Body of pancreas (tissue), 4 donors: ENCODE measurements around the gene PFAS. TPM values are rescaled to one million over a fixed set of nuclear protein-coding genes. Genes with fewer than 3 reads are reported as not detected.
A peak's percentile ranks its signal among the peaks of the same experiment; 100 is the strongest.
"Not testable (repeated sequence)": the region's sequence is repeated elsewhere in the genome, so short reads cannot be mapped to it uniquely, and the experiment has no call there.

Experiments used
- ATAC-seq: fragments of 150-250 bp; one replicate; pipeline ENCODE4 v1.9.1; 2016
- DNase-seq, 4 donors: peaks; one replicate each; pipeline ENCODE4 v3.0.0-alpha.2; 2019
- H3K27ac ChIP-seq, 4 donors: fragments of 200-600 bp; sonication (generic); 1 replicate in 3 of 4; 2 replicates in 1 of 4; pipeline versions ENCODE4 v1.5.1 to v1.6.1; 2016 to 2019; ENCODE audit warnings: mild to moderate bottlenecking in 1 of 4, mixed read lengths in 1 of 4, moderate library complexity in 1 of 4
- H3K27me3 ChIP-seq, 2 donors: fragments of 200-600 bp; sonication (generic); one replicate each; pipeline ENCODE4 v1.6.0; 2016; ENCODE audit warnings: mild to moderate bottlenecking in 1 of 2
- H3K36me3 ChIP-seq, 2 donors: fragments of 200-600 bp; sonication (generic); replicated peaks in 1 of 2; 2 replicates each; pipeline ENCODE4 v1.5.1; 2016; ENCODE audit warnings: low read depth in 2 of 2; ENCODE audit not compliant: insufficient read depth in 1 of 2
- H3K4me1 ChIP-seq: fragments of 200-600 bp; sonication (generic); one replicate; pipeline ENCODE4 v1.6.0; 2016
- H3K4me3 ChIP-seq, 2 donors: fragments of 200-600 bp; sonication (generic); 1 replicate in 1 of 2; 2 replicates in 1 of 2; pipeline ENCODE4 v1.5.1; 2016 to 2019
- H3K9me3 ChIP-seq, 3 donors: fragments of 200-600 bp; sonication (generic); 1 replicate in 2 of 3; 2 replicates in 1 of 3; pipeline ENCODE4 v1.5.1; 2016
- POLR2A ChIP-seq, 3 donors: fragments of 450-650 bp; IDR thresholded peaks; one replicate each; pipeline ENCODE4 v1.6.1; 2016; ENCODE audit warnings: antibody characterized with exemption in 3 of 3, mild to moderate bottlenecking in 2 of 3
- WGBS, 2 donors: methylation state at CpG; one replicate each; pipeline ENCODE4 v1.1.5; 2017; 5-methylcytosine and 5-hydroxymethylcytosine counted together
- intact Hi-C: fragments of 100-400 bp; cut with DNase I; formaldehyde crosslinking; loops from one replicate; pipeline ENCODE4 v1.15.1; 2023
- total RNA-seq, 2 donors: library from RNA; depleted of rRNA; stranded (reverse); fragments of >200 nt; gene quantifications; one replicate each; pipeline ENCODE4 v1.1.0, GENCODE V29; 2016
- TF ChIP-seq, protein P1 (sequence below), 7 experiments: fragments of 450-650 bp in 4 of 7; fragments of 200-600 bp in 3 of 7; sonication (generic) in 3 of 7; IDR thresholded peaks; one replicate each; pipeline ENCODE4 v1.5.1; 2016 to 2019; ENCODE audit warnings: antibody characterized with exemption in 7 of 7

PFAS gene
- total RNA-seq, 2 donors from 2014 or later = 9.9 to 33.0 TPM

DNA sequence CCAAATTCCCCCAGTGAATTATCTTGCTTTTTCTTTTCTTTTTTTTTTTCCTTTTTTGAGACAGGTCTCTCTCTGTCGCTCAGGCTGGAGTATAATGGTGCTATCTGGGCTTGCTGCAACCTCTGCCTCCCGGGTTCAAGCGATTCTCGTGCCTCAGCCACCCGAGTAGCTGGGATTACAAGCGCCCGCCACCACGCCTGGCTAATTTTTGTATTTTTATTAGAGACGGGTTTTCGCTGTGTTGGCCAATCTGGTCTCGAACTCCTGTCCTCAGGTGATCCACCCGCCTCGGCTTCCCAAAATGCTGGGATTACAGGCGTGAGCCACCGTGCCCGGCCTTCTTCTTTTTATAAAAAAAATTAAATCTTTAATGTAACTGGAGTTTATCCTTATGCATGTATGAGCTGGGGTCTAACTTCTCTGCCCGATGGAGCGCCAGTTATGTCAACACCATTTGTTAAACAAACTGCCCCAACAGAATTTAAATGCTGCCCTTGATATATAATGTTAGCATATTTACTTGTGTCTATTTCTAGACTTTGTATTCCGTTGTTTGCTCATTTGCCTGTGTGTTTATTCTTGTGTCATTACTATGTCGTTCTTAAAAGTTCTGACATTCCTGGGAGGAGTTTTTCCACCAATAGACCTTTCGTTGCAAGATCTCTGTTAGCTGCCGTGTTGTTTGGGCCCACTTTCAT lies 38.2 kb upstream of the PFAS start:
- intact Hi-C loops = no loop called here
- H3K4me1 ChIP-seq = peaks cover 17% of the 10 kb centered on the region
- H3K4me3 ChIP-seq = peak overlapping the region in 1 of 2 donors; percentile 48
- no peaks in the 10 kb centered on the region for H3K27me3 ChIP-seq
- peak overlapping the region in 3 of 4 donors; percentile 74 to 86 (median 79) for H3K27ac ChIP-seq
- H3K36me3 ChIP-seq = no peaks in the 10 kb centered on the region
- H3K9me3 ChIP-seq = no peaks in the 10 kb centered on the region
- ATAC-seq (peak; percentile 36), DNase-seq (no peak)
- no peak for TF ChIP-seq POLR2A (IDR thresholded peaks at IDR 0.05)
- TF ChIP-seq, protein P1, sequence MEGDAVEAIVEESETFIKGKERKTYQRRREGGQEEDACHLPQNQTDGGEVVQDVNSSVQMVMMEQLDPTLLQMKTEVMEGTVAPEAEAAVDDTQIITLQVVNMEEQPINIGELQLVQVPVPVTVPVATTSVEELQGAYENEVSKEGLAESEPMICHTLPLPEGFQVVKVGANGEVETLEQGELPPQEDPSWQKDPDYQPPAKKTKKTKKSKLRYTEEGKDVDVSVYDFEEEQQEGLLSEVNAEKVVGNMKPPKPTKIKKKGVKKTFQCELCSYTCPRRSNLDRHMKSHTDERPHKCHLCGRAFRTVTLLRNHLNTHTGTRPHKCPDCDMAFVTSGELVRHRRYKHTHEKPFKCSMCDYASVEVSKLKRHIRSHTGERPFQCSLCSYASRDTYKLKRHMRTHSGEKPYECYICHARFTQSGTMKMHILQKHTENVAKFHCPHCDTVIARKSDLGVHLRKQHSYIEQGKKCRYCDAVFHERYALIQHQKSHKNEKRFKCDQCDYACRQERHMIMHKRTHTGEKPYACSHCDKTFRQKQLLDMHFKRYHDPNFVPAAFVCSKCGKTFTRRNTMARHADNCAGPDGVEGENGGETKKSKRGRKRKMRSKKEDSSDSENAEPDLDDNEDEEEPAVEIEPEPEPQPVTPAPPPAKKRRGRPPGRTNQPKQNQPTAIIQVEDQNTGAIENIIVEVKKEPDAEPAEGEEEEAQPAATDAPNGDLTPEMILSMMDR (IDR thresholded peaks at IDR 0.05) = no peak
- WGBS, 2 donors = 9 to 12% methylated on average over 22 of the region's 22 CpGs

DNA sequence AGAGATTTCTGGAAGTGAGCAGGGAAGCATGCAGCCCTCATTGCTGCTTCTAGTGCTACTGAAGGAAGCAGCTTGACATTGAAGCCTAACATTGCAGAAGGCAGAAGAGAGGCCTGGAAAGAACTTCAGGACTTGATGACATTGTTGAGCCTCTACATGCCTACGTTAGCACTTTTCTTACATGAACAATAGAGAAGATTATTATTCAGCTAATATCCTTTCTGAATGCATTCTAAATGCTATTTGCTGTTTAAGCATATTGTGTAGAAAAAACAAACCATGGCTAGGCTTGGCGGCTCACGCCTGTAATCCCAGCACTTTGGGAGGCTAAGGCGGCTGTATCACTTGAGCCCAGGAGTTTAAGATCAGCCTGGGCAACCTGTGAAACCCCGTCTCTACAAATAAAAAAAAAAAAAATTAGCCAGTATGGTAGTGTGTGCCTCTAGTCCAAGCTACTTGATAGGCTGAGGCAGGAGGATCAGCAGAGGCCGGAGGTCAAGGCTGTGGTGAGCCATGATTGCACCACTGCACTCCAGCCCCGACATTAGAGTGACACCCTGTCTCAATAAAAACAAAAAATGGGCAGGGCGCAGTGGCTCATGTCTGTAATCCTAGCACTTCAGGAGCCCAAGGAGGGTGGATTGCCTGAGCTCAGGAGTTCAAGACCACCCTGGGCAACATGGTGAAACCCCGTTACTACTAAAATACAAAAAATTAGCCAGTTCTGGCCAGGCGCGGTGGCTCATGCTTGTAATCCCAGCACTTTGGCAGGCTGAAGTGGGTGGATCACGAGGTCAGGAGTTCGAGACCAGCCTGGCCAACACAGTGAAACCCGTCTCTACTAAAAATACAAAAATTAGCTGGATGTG lies 36.5 kb upstream of the PFAS start:
- DNase-seq (no peak), ATAC-seq (no peak)
- H3K27ac ChIP-seq = no peak overlapping the region
- intact Hi-C loops = no loop called here
- no peak for TF ChIP-seq POLR2A (IDR thresholded peaks at IDR 0.05)
- TF ChIP-seq, protein P1 (IDR thresholded peaks at IDR 0.05) = no peak
- WGBS, 2 donors = 77 to 81% methylated on average over 14 of the region's 14 CpGs
- no peaks in the 10 kb centered on the region for H3K27me3 ChIP-seq
- no peaks in the 10 kb centered on the region for H3K36me3 ChIP-seq
- H3K4me1 ChIP-seq = peaks cover 17% of the 10 kb centered on the region
- H3K4me3 ChIP-seq = no peak overlapping the region
- H3K9me3 ChIP-seq = no peaks in the 10 kb centered on the region

DNA sequence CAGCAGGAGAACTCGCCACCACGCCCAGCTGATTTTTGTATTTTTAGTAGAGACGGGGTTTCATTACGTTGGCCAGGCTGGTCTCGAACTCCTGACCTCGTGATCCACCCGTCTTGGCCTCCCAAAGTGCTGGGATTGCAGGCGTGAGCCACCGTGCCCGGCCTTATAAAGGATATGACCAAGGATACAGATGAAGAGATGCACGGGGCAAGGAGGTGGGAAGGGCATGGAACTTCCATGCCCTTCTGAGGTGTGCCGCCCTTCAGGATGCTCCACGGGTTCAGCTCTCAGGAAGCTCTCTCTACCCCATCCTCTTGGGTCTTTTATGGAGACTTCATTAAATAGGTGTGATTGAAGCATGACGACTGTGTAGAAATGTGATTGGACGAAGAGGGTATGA lies 35.1 kb upstream of the PFAS start:
- intact Hi-C loops, ATAC-seq, DNase-seq, H3K36me3 ChIP-seq, H3K9me3 ChIP-seq, H3K4me3 ChIP-seq, H3K27ac ChIP-seq, H3K27me3 ChIP-seq: not testable (repeated sequence)
- H3K4me1 ChIP-seq = peaks cover 23% of the 10 kb centered on the region
- WGBS, 2 donors = 87 to 89% methylated on average over 15 of the region's 15 CpGs

DNA sequence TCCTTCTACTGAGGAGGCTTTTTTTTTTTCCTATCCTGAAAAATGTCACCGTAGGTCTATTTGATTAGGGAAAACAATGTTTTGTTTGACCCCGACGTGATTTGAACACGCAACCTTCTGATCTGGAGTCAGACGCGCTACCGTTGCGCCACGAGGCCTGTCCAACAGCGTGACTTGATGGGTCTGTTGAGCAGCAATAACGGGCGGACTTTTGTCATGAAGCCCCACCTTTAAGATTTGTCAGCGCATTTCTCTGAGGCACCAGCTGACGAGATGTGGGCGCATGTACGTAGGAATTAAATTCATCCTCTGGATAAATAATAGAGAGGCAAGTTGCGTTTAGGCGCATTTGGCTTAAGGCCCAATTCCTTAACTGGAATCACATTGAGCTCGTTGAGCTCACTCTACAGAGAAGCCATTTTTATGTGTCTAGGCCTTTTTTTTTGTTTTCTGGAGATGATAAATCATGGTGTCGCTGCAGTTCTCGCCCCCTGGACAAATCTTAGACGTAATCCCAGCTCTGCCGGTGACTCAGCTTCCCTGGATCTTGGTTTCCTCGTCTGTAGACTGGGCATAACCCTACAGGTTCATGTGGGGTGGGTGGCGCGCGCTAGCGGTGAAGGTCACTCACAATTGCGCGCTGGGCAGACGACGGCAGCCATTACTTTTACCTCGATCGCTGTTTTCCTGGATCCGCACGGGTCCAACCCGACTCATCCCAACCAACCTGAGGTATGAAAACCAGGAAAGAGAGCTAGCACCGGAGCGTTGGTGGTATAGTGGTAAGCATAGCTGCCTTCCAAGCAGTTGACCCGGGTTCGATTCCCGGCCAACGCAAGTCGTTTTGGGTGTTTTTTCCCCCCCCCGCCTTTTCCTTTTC lies 28.1 kb upstream of the PFAS start:
- peak overlapping the region; percentile 20 to 38 for H3K4me3 ChIP-seq
- H3K4me1 ChIP-seq = peaks cover 32% of the 10 kb centered on the region
- no peaks in the 10 kb centered on the region for H3K27me3 ChIP-seq
- peak overlapping the region; percentile 90 to 96 (median 92) for H3K27ac ChIP-seq
- H3K36me3 ChIP-seq = no peaks in the 10 kb centered on the region
- peak in 1 of 3 donors; percentile 46 for TF ChIP-seq POLR2A (IDR thresholded peaks at IDR 0.05)
- TF ChIP-seq, protein P1 (IDR thresholded peaks at IDR 0.05) = no peak
- 0 to 1% methylated on average over 35 to 45 of the region's 45 CpGs for WGBS, 2 donors
- intact Hi-C loops = no loop called here
- no peaks in the 10 kb centered on the region for H3K9me3 ChIP-seq
- ATAC-seq = peak; percentile 64
- DNase-seq = peak; percentile 92 to 95 (median 94)
